HG02870 (cell line): Measurements from ENCODE around the gene PHF12.
"Not testable (repeated sequence)": the region's sequence is repeated elsewhere in the genome, so short reads cannot be mapped to it uniquely, and the experiment has no call there.

Source experiments
- ATAC-seq: cut with Tn5 transposase; IDR thresholded peaks from one replicate; pipeline ENCODE4 v1.9.1; 2021; ENCODE audit warnings: mild to moderate bottlenecking, moderate library complexity; ENCODE audit not compliant: unreplicated experiment

PHF12 gene

DNA sequence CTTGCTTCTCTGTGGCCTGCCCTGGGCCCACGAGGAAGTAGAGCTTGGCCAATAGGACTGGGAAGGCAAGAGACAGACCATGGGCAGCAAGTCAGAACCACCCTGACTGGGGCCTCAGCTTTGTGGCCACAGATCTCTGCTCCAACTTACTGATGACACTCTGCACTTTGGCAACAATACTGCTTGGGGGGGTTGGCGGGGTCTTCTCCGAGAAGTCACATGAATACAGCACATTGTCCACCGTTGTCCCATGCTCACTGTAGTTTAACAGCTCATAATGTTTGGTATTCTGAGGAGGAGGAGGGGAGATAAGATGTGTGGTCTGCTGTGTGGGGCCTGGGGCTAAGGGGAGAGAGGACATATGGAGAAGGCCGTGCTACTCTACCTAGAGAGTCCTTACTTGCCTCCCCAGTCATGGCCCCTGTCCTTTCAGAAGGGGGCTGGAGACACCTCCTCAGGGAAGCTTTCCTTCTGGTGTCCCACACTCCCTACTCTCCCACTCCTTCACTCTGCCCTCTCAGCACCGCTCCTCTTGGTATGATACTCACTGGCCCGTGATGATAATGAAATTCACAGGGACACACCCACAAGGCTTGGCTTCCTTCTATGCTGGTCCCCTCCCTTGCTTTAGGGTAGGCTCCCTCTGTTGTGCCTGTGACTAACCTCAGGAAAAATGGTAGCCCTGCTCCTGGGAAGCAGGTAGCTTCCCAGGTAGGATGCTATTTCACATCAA lies 44.4 kb downstream of the PHF12 start:
- ATAC-seq, result no peak

DNA sequence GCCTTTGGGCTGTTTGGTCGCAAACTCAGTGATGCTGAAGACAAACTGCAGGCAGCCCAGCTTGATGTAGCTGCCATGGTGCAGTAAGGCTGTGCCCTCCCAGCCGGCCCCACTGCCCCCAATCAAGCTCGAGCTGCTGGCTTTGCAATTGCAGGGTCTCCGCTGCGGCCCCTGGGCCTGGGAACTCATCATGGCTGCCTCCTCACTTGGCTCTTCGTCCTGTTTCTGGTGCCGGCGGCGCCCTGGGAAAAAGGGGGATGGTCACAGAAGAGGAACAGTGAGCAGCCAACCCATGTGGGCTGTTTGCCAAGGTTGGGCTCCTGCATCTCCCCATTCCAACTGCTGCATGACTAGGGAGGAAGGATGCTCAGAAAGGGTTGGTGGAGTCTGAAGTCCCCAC lies 45.0 kb downstream of the PHF12 start:
- no peak for ATAC-seq

DNA sequence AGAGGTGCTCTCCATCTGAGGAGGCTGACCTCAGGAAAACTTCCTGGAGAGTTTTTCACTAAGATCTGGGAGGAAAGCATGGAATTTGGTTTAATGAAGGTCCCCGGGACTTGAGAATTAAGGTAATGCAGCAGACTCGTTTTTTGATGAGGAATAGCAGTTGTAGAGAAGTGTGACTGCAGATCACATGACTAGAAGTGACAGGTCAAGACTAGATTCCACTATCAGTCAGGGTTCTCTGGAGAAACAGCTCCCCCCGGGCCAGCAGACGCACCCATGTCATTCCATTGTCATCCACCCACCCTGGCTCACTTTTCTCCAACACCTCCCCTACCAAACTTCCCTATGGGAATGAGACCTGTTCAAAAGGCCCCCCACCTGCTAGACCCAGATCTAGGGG lies 46.5 kb downstream of the PHF12 start:
- ATAC-seq, result no peak

DNA sequence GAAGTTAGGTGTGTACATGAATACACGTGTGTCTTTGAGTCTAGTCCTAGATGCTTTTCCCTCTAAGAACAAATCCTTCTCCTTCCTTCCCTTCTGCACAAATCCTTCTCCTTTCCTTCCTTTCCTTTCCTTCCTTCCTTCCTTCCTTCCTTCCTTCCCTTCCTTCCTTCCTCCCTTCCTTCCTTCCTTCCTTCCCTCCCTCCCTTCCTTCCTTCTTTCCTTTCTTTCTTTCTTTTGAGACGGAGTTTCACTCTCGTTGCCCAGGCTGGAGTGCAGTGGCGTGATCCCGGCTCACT lies 47.8 kb downstream of the PHF12 start:
- ATAC-seq, result not testable (repeated sequence)

DNA sequence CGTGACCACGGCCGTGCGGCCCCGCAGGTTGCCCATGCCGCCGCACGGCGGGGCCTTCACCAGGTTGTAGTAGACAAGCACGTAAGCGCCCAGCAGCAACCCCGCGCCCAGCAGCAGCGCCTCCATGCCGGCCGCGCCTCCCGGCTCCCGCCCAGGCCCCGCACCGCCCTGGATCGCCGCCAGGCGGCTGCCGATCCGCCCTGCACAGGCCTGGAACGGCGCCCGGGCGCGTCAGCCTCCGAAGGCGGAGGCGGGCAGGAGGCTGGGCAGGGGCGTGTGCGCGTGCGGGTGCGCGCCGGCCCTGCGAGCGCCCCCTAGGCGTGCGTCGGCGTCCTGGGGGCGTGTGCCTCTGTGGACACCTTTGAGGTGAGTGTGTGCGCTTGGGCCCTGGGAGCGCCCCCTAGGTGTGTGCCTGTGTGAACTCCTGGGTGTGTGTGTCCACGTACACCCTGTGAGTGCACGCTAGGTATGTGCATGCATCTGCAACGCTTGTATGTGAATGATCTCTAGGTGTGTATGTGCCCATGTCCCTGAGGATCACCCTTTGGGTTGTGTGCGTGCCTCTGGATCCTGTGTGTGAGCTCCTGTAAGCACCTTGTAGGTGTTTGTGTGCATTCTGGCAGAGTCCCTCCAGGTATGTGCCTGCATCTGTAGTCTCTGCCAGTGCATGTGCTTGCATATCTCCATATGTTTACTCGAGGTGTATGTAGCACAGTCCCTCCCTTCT lies 48.3 kb downstream of the PHF12 start, which contains the start of gene DHRS13:
DHRS13 (minus strand) TSS at position 261 of the 727 bp plus-strand sequence; CDS start at position 126, 135 bp downstream.
- peak; percentile 81 for ATAC-seq

DNA sequence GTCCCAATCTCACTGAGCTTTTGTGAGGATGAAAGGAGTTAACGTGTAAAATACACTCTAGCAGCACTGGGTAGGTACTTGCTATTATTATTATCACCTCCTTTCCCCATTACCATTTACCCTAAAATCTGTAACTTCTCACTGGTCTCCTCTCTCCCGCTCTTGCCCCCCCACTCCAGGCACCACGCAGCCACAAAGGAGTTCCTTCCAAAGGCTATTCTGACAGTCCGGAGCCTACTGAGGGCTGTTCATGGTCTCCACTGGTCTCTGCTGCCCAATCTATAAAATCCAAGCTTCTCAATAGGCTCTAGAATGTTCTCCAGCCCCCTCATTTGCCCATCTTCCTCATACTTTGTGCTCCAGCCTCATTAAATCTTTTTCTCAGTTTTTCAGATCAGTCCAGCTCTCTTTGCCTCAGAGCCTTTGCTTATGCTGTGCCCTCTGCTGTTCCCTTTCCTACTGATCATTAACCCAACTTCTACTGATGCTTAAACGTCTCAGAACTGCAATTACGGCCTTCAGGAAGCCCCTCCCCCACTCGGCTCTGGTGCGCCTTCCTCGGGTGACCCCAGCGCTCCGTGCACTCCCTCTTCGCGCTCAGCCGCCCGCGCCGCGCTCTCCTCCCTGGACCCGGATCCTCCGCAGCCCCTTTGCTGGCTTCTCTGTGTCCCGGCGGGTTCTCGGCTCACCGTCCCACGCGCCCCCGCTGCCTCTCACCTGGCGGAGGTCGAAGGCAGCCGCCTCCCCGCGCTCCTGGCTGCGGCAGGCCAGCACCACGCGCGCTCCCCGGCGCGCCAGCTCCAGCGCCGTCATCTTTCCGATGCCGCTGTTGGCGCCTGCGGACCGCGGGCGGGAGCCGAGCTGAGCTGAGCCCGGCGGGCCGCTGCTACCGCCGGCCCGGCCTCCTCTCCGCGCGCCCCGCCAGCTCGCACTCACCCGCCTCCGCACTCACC lies 49.2 kb downstream of the PHF12 start:
- peak; percentile 30 for ATAC-seq

DNA sequence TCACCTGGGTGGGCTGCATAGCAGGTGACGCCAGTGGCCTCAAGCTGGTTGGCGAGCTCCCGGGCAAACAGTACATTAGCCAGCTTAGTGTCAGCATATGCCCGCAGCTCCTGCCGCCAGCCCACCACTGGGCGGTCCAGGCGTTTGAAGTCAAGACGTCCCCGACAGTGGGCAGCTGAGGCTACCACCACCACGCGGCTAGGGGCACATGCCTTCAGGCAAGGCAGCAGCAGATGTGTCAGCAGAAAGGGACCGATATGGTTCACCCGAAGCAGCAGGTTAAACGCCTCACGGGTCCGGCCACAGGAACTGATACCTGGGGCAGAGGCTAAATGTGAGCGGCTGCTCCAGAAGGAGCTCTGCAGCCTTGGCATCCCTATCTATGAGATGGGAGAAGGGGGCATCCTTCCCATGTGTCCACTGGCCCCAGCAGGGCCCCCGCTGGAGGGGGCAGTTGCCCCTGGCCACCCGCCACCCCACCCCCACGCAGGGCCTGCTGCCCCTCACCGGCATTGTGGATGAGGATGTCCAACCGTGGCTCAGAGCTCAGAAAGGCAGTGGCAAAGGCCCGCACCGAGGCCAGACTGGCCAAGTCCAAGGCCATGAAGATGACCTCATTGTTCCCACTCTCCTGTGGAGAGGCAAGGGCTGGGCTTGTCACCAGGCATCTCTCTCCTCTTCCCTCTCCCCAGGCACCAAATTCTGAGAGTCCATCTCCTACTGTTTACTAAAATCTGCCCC lies 50.2 kb downstream of the PHF12 start:
- ATAC-seq, result no peak

DNA sequence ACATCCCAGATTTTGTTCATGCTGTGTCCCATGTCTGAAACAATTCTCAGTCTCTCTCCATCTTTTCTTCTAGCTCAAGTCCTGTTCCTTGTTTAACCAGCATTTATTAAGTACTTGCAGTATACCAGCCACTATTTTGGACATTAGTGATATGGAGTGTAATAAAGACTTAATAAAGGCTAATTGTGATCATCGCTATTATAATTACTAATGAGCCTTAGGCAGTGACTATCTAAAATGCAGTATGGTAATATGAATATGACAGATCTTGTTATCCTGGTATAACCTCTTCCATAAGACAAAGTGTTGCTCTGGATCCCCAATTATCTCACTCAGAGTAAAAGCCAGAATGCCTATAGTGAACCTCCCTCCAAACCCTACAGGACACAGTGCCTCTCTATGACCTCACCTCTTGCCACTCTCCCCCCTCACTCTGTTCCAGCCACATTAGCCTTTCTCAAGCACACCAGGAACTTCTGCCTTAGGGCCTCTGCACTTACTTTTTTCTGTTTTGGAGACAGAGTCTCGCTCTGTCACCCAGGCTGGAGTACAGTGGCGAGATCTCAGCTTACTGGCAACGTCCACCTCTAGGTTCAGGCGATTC lies 52.0 kb downstream of the PHF12 start:
- ATAC-seq, result no peak

DNA sequence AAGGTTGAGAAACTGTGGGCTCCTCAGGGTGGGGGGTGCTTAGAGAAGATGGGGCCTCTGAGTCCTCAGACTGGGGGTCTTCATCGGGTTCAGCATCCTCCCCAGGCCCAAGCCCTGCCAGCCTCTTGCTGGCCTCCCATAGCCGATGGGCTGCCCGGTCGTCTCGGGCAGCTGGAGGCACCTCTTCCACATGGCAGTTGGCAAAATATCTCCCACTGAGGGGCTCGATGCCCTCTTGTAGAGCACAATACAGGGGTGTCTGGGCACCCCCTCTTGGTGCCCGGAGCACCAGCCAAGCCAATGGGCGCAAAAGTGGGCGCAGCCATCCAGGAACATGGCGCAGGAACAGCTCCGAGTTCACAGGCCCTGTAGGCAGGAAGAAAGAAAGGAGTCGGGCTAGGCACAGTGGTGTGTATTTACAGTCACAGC lies 52.8 kb downstream of the PHF12 start:
- ATAC-seq, result no peak

DNA sequence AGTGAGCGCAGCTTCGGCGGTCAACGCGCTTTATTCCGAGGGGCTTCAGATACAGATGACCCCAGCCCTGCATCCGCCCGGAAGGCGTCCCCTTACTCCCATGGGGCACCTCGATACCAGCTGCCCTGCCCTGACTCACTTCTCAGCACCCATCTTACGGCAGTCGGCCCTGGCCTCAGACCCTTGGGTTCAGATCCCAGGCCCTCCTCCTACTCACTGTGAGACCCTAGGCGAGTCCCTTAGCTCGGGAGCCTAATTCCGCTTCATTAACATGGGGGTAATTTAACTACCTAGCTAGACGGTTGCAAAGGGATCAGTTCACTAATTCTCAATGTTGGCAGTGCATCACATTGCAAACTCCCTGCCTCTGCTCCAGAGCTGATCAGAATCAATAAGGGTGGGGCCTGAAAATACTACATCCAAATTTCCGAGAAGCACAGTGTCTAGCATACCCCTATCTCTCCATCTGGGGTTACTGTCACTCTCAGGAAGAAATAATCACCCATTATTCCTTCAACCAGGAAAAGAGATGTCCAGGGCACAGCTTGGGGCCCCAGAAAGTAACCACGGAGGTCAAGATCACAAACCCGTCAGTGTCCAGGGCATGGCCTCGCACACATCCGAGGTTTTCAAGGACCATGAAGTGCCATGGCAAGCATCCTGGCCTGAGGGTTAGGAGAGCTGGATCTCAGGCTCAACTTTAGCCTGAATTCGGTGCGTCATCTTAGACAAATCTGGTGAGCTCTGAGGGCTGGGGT lies 53.4 kb downstream of the PHF12 start:
- no peak for ATAC-seq

DNA sequence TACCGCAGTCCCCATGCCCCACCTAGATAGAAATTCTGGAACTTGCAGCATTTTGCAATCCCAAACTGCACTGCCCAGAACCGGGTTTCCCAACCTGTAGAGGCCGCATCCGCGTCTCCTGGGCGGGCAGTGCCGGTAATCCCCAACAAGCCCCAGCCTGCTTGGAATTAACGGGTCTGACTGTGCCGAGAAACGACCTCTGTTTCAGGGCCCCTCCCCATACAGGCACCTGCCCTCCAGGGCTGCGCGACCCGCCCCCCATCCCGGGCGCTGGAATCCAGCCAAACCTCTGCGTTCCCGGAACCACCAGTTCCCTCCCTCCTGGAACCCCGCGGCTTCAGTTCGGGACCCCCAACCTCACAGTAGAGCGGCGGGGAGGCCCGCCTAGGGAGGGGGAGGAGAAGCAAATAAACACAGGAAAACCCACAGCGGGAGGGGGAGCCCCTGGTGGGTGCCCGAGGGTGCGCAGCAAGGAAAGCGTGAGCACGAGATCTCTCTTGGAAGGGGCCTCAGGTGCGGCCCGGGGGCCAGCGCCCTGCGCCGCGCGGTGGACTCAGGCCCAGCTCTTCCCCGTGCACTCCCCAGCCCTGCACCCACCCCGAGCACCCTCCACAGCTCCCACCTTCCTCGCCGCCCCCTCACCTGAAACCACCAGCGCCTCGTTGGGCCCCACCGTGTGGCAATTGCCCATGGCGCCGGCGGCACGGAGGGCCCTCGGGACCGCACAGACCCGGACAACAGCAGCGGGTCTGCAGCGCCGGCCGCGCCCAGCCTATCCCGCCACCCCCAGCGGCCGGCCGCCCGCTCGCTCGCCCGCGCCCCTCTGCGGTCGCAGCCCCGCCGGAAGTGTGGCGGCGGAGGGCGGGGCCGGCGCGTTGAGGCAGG lies 54.2 kb downstream of the PHF12 start, which contains the start of gene FLOT2:
FLOT2 (minus strand) TSS at position 850 of the 885 bp plus-strand sequence; CDS start at position 691, 159 bp downstream.
- ATAC-seq, result no peak

DNA sequence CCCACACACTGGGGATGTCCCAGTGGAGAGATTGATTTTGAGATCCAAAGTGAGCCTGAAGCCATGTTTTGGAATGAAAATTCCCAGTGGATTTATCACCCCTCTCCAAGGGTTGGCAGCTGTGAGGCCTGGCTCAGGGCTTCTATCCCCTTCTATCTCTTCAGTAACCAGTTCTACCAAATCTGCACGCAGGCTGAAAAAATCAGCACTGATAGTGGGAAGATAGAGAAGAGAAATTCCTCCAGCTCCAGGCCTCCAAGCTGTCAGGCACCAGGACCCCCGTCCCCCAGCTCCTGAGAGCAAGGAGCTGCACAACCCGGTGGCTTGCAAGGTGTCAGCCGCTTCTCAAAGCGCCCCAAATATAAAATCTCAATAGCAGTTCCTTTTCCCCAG lies 54.8 kb downstream of the PHF12 start:
- ATAC-seq, result no peak

DNA sequence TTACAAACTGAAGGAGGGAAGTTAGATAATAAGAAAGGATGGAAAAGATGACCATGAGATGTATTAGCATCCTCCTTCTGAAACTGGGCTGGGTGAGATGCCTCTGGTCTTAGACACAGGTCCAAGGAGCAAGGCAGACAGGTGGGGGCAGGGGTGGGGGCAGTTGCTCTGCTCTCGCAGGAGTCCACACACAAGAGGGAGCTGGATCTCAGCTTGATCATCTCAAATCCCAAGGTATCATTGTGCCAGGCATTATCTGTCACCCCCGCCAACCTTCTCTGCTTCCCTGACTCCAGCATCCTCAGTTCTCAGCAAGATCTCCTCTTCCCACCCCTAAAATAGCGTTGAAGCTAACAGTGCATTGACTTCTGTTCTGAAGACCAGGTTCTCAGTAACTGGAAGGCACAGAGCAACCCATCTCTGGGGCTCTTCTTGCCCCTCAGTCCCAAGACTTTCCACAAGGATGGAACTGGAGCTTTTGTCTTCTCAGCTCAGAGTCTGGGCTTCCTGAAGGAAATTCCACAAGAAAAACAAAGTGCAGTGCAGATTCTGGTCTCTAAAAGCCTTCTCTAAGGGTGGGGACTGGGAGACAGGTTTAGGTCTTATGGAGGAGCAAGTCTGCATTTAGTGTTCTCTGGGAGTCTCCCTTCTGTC lies 55.4 kb downstream of the PHF12 start:
- ATAC-seq, result no peak

DNA sequence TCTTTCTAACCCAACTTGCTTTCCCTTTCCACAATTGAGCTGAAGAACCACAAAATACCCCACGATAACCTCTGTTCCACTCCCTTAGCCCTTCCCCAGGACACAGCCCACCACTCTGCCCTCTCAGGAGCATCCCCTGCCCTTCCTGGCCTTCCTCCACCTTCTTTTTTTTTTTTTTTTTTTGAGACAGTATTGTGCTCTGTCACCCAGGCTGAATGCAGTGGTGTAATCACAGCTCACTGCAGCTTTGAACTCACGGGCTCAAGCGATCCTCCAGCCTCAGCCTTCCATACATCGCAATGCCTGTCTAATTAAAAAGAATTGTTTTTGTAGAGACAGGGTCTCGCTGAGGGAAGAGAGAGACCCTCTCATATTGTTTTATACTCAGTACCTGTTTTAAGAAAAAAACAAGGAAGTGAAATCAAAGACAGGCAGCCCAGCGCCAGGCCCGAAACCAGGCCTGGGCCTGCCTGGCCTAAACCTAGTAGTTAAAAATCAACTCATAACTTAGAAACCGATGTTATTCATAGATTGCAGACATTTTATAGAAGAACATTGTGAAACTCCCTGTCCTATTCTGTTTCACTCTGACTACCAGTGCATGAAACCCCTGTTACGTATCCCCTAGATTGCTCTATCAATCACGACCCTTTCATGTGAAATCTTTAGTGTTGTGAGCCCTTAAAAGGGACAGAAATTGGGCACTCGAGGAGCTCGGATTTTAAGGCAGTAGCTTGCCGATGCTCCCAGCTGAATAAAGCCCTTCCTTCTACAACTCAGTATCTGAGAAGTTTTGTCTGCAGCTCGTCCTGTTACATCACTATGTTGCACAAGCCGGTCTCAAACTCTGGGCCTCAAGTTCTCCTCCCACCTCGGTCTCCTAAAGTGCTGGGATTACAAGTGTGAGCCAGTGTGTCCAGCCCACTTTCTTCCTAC lies 57.8 kb downstream of the PHF12 start:
- not testable (repeated sequence) for ATAC-seq

DNA sequence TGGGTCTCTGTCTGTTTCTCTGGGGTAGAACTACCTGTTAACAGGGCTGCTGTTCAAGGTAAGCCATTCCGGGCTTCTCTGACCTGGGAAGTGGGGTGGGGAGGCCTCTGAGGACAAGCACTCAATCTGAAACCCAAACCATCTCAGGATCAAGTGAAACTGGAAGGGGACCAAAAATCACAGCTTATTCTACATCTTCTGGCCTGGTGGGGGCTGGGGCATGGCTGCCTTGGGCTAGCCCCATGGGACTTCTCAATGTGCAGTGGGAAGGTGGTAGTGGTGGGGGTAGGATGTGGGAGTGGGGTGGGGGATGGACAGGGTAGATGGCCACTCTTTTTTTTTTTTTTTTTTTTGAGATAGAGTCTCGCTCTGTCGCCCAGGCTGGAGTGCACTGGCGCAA lies 59.3 kb downstream of the PHF12 start:
- ATAC-seq, result no peak

DNA sequence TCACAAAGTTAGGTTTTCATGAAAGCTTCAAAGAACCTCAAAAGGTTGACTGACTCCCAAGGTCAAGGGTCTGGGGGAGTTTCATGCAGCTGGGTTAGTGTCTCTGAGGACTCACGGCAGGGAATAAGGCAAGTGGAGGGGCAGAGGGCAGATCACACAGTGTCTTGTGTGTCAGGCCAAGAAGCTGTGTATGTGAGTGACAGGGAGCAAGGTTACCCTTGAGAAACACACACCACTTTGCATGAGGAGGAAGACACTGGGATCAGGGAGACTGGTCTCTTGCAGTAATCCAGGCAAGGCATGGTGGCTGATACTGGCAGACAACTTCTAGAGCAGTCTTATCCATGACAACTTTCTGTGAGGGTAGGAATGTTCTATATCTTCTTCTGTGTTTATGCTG lies 60.1 kb downstream of the PHF12 start:
- ATAC-seq, result no peak

DNA sequence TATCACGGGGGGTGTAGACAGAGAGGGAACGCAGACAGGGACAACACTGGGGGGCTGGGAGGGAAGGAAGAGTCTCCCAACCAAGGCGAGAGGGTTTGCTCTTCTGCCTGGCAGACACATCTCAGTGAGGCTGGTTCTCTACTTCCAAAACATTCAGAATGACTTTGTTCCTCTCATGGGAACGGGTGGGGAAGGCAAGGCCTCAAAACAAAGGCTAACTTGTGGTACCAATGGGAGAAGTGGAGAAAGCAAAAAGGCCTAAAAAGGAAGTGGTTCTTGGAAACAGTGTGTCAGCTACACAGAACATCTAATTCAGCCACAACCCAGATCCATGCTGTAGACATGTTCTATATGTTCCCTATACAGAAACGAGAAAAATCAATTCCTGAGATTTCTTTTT lies 61.3 kb downstream of the PHF12 start:
- no peak for ATAC-seq
